BLaER1 (cell line): ENCODE data around the gene NMBR.
"Not testable (repeated sequence)": the region's sequence is repeated elsewhere in the genome, so short reads cannot be mapped to it uniquely, and the experiment has no call there.

ENCODE experiments used
- H3K27ac ChIP-seq: shearing (Covaris generic); formaldehyde crosslinking; 2 replicates; pipeline ENCODE4 v1.8.1; 2022
- H3K27me3 ChIP-seq: shearing (Covaris generic); formaldehyde crosslinking; 2 replicates; pipeline ENCODE4 v1.8.1; 2022
- H3K36me3 ChIP-seq: shearing (Covaris generic); formaldehyde crosslinking; 2 replicates; pipeline ENCODE4 v1.8.1; 2022
- H3K4me1 ChIP-seq: shearing (Covaris generic); formaldehyde crosslinking; 2 replicates; pipeline ENCODE4 v1.8.1; 2022
- H3K4me2 ChIP-seq: shearing (Covaris generic); formaldehyde crosslinking; 2 replicates; pipeline ENCODE4 v1.8.1; 2022
- H3K4me3 ChIP-seq: shearing (Covaris generic); formaldehyde crosslinking; 2 replicates; pipeline ENCODE4 v1.8.1; 2022
- H3K9ac ChIP-seq: shearing (Covaris generic); formaldehyde crosslinking; 2 replicates; pipeline ENCODE4 v1.8.1; 2022
- H3K9me3 ChIP-seq: shearing (Covaris generic); formaldehyde crosslinking; 2 replicates; pipeline ENCODE4 v1.8.1; 2022
- H4K20me1 ChIP-seq: shearing (Covaris generic); formaldehyde crosslinking; 2 replicates; pipeline ENCODE4 v1.8.1; 2022
- Cebpa-rat ChIP-seq: shearing (Covaris generic); IDR thresholded peaks from 2 replicates; pipeline ENCODE4 v1.8.1; 2022

The NMBR gene

DNA sequence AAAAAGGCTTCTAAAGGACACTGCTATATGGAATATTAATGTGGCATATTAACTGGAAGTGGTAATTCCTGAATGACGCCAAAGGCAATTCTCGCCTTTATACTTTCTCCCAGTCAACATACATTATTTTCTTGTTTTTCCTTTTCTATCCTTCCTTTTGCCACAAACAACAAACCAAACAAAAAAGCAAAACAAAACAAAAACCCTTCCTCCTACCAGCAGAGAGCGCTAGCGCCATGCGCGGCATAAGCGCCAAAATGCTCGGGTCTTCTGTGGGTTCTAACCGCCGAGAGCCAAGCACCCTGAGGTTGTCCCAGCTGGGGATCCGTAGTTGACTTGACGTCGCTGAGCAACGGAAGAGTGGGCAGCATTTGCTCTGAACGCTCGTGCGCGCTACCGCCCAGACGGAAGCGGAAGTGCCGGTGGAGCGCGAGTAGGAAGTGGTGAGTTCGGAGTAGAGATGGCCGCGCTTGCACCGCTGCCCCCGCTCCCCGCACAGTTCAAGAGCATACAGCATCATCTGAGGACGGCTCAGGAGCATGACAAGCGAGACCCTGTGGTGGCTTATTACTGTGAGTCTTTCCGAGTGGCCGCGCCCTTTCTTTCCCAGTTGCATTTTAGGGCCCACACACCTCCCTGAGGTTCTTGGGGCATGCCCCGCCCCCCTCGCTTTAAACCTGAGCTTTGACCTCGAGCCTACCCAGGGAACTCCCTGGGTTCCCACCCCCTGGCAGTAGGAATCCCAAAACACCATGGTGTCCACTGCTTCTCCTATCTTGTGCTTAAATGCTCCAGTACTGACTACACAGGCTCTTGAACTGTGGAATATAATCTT is at the start of gene NMBR, which contains the start of gene VTA1:
Gene NMBR (minus strand): TSS at position 295 of the 835 bp plus-strand sequence. CDS start 58,464 bp downstream, outside the sequence.
Gene VTA1 (plus strand): TSS at position 436 of the 835 bp plus-strand sequence. CDS start 25 bp downstream, at position 461.
- Histone ChIP-seq H3K9ac (peak within 1 kb of the TSS; percentile 86), H3K36me3 (peaks cover 24% of the 10 kb centered on the region), H3K27ac (peak within 1 kb of the TSS; percentile 81), H3K27me3 (no peaks in the 10 kb centered on the region), H3K4me1 (peaks cover 24% of the 10 kb centered on the region), H3K4me3 (peak within 1 kb of the TSS; percentile 92), H3K9me3 (no peaks in the 10 kb centered on the region), H3K4me2 (peak within 1 kb of the TSS; percentile 90), H4K20me1 (peaks cover 46% of the 10 kb centered on the region)
- TF ChIP-seq Cebpa-rat = no peak

GRCh38 chr6:142195862-142196541 is 49.1 kb upstream of the NMBR start:
- Histone ChIP-seq H3K9ac (no peak overlapping the region), H3K36me3 (peaks cover 38% of the 10 kb centered on the region), H3K4me1 (no peaks in the 10 kb centered on the region), H4K20me1 (peaks cover 11% of the 10 kb centered on the region; the same call in 1 of the 2 replicates), H3K27me3 (no peaks in the 10 kb centered on the region), H3K4me3 (no peak overlapping the region), H3K4me2 (no peak overlapping the region), H3K9me3 (no peaks in the 10 kb centered on the region; the same call in 1 of the 2 replicates), H3K27ac (no peak overlapping the region)
- no peak for TF ChIP-seq Cebpa-rat

DNA sequence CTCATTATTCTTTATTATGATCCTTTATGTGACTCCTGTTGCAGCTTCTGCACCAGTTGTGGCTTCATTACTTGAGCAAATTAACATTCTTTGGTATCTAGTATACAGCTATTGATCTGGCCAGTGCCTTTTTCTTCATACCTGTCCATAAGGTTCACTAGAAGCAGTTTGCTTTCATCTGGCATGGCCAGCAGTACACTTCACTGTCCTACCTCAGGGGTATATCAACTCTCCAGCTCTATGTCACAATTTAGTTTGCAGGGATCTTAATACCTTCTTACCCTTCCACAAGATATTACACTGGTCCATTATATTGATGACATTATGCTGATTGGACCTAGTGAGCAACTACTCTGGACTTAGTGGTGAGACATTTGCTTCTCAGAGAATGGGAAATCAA is 46.7 kb upstream of the NMBR start:
- TF ChIP-seq Cebpa-rat = no peak
- Histone ChIP-seq H3K27ac (no peak overlapping the region), H3K4me3 (no peak overlapping the region), H3K4me1 (no peaks in the 10 kb centered on the region), H4K20me1 (peaks cover 10% of the 10 kb centered on the region; the same call in 1 of the 2 replicates), H3K9ac (no peak overlapping the region), H3K9me3 (no peaks in the 10 kb centered on the region; the same call in 1 of the 2 replicates), H3K27me3 (no peaks in the 10 kb centered on the region), H3K36me3 (peaks cover 44% of the 10 kb centered on the region), H3K4me2 (no peak overlapping the region)

DNA sequence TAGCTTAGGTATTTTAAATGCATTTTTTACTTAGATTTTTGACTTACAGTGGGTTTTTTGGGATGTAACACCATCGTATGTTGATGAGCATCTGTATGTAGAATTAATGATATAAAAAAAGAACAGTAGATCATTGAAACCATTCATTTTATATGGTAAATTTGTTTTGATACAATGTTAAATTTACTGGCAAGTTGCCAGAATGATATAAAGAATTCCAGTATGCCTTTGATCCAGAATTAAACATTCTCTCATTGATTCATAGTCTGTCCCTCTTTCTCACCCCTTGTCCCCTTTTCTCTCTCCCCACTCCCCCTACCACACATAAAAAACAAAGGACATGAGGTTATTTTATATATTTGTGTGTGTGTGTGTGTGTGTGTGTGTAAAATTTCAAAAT is 45.4 kb upstream of the NMBR start:
- peaks cover 47% of the 10 kb centered on the region for H3K36me3 ChIP-seq
- H4K20me1 ChIP-seq = 0 out of 2 replicates have a peak, but pooled peaks cover 6% of the 10 kb centered on the region
- H3K9ac ChIP-seq = no peak overlapping the region
- TF ChIP-seq Cebpa-rat = no peak
- H3K27me3 ChIP-seq = no peaks in the 10 kb centered on the region
- no peaks in the 10 kb centered on the region; the same call in 1 of the 2 replicates for H3K9me3 ChIP-seq
- H3K27ac ChIP-seq = no peak overlapping the region
- H3K4me3 ChIP-seq = no peak overlapping the region
- no peaks in the 10 kb centered on the region for H3K4me1 ChIP-seq
- no peak overlapping the region for H3K4me2 ChIP-seq

GRCh38 chr6:142189057-142189456 is 42.1 kb upstream of the NMBR start:
- Histone ChIP-seq H3K4me2 (no peak overlapping the region), H3K36me3 (peaks cover 37% of the 10 kb centered on the region), H4K20me1 (0 out of 2 replicates have a peak, but pooled peaks cover 6% of the 10 kb centered on the region), H3K9ac (no peak overlapping the region), H3K9me3 (no peaks in the 10 kb centered on the region), H3K4me3 (no peak overlapping the region), H3K4me1 (no peaks in the 10 kb centered on the region), H3K27ac (no peak overlapping the region), H3K27me3 (no peaks in the 10 kb centered on the region)
- TF ChIP-seq Cebpa-rat = no peak

GRCh38 chr6:142188341-142188740 is 41.4 kb upstream of the NMBR start:
- H3K4me1 ChIP-seq, H3K4me2 ChIP-seq, H3K4me3 ChIP-seq, H4K20me1 ChIP-seq, H3K27ac ChIP-seq, H3K9ac ChIP-seq, H3K9me3 ChIP-seq, H3K27me3 ChIP-seq: not testable (repeated sequence)
- peaks cover 31% of the 10 kb centered on the region for H3K36me3 ChIP-seq

DNA sequence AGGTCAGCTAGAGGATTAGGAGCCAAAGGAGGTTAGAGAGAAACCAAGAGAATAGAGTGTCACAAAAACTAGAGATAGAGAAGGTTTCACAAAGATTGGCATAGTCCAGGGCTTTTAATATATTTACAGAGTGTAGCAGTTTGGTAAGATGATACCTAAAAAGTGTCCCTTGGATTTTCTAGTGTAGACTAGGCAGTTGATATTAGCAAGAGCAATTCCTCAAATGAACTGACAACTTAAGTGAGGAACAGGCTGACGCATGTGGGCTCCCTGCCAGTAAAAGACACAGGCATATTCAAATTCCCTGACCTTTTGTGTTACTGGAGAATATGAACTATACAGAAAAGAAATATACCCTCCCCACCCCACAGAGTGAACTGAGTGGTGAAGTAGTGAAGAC is 40.3 kb upstream of the NMBR start:
- Histone ChIP-seq H3K27me3 (no peaks in the 10 kb centered on the region), H4K20me1 (no peaks in the 10 kb centered on the region), H3K4me1 (no peaks in the 10 kb centered on the region), H3K9me3 (no peaks in the 10 kb centered on the region), H3K9ac (no peak overlapping the region), H3K36me3 (peaks cover 34% of the 10 kb centered on the region), H3K4me2 (no peak overlapping the region), H3K4me3 (no peak overlapping the region), H3K27ac (no peak overlapping the region)
- no peak for TF ChIP-seq Cebpa-rat

DNA sequence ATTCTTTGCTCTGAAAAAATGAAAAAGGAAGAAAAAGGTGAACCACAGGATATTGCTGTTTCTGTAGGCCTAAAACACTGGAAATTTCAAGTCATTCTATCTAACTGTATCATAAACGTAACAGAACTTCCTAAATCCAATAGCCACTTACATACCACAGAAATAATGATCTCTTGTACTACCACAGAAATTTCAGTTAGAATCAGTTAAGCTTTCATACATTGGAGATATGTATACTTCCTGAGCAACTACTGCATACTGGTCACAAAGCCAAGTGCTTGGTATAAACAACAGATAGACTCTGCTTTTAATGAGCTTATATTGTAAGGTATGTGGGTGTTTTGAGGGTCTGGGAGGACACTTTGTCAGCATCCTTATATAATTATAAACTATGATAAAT is 38.7 kb upstream of the NMBR start:
- no peak for TF ChIP-seq Cebpa-rat
- H4K20me1 ChIP-seq = no peaks in the 10 kb centered on the region
- no peak overlapping the region for H3K4me2 ChIP-seq
- H3K4me3 ChIP-seq = no peak overlapping the region
- H3K4me1 ChIP-seq = no peaks in the 10 kb centered on the region
- H3K36me3 ChIP-seq = peaks cover 36% of the 10 kb centered on the region
- H3K9ac ChIP-seq = no peak overlapping the region
- no peaks in the 10 kb centered on the region for H3K27me3 ChIP-seq
- no peak overlapping the region for H3K27ac ChIP-seq
- no peaks in the 10 kb centered on the region for H3K9me3 ChIP-seq

DNA sequence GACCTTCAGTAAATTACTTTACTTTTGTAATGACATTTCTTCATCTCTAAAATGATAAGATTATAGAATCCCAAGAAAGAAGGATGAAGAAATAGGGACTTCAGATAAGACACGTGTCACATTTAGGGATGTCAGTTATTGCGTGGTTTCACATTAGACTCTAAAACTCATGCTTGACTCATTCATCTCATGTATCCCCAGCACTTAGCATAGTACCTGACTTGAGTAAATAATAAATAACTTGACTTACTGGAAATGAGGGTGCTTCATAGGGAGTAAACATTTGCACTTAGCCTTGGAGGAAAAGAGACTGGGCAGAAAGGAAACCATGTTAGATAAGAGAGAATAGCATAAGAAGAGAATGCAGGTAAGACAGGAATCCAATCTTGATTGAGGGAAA is 37.4 kb upstream of the NMBR start:
- TF ChIP-seq Cebpa-rat = no peak
- H3K27me3 ChIP-seq = no peaks in the 10 kb centered on the region
- no peak overlapping the region for H3K9ac ChIP-seq
- H3K4me3 ChIP-seq = no peak overlapping the region
- H3K4me2 ChIP-seq = no peak overlapping the region
- no peaks in the 10 kb centered on the region for H3K9me3 ChIP-seq
- H3K4me1 ChIP-seq = no peaks in the 10 kb centered on the region
- no peaks in the 10 kb centered on the region for H4K20me1 ChIP-seq
- H3K27ac ChIP-seq = no peak overlapping the region
- H3K36me3 ChIP-seq = peaks cover 29% of the 10 kb centered on the region

DNA sequence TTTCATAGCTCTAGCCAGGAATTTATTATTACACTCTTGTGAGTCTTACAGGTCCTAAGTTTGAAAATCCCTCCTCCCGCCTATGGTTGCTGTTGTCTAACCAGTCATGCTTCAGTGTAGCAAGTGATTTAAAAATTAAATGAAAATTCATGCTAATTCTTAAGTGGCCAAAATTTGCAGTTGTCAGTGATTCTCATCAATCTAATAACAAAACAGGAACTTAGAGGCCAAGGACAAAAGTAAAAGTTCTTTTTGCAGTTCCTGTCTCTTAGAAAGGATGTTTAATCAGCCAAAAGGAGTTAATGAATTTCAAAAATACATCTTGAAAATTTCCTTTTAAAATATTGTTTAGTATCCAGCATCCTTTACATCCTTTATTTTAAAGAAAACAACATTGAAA is 36.4 kb upstream of the NMBR start:
- no peak overlapping the region for H3K4me2 ChIP-seq
- H3K4me3 ChIP-seq = no peak overlapping the region
- TF ChIP-seq Cebpa-rat = no peak
- no peaks in the 10 kb centered on the region for H3K4me1 ChIP-seq
- H4K20me1 ChIP-seq = no peaks in the 10 kb centered on the region
- no peaks in the 10 kb centered on the region for H3K27me3 ChIP-seq
- no peak overlapping the region for H3K27ac ChIP-seq
- H3K36me3 ChIP-seq = peaks cover 24% of the 10 kb centered on the region; the same call in 1 of the 2 replicates
- H3K9ac ChIP-seq = no peak overlapping the region
- H3K9me3 ChIP-seq = peaks cover under 1% of the 10 kb centered on the region
